ENCODE measurements around the gene DMRT1.
A peak's percentile ranks its signal among the peaks of the same experiment; 100 is the strongest.

DMRT1 gene

GRCh38 chr9:935348-935965 is 94.0 kb downstream of the DMRT1 start (continued):
- TF ChIP-seq TSHZ1 (tag by site-specific recombination; IDR thresholded peaks at IDR 0.05; ENCODE audit: borderline replicate concordance) (peak; percentile 82; the same call in 1 of the 2 replicates), ZNF148 (tag by site-specific recombination; IDR thresholded peaks at IDR 0.05; ENCODE audit: borderline replicate concordance) (no peak), PRDM6 (tag by site-specific recombination; IDR thresholded peaks at IDR 0.05) (peak; percentile 90), BCL11B (tag by site-specific recombination; IDR thresholded peaks at IDR 0.05; ENCODE audit: low read depth) (no peak), ZEB2 (tag by site-specific recombination; IDR thresholded peaks at IDR 0.05) (peak; percentile 69), PRDM1 (tag by site-specific recombination; IDR thresholded peaks at IDR 0.05) (0 out of 2 replicates have a peak, but pooled peaks have one; percentile 20), ZBTB8A (tag by site-specific recombination; IDR thresholded peaks at IDR 0.05) (0 out of 2 replicates have a peak, but pooled peaks have one; percentile 43), PRDM4 (tag by site-specific recombination; IDR thresholded peaks at IDR 0.05) (peak; percentile 77), ZNF558 (tag by site-specific recombination; IDR thresholded peaks at IDR 0.05) (peak; percentile 14; the same call in 1 of the 2 replicates), TRIM28 (IDR thresholded peaks at IDR 0.05; ENCODE audit: borderline replicate concordance, low read length) (peak; percentile 86), ZXDB (tag by site-specific recombination; IDR thresholded peaks at IDR 0.05) (peak; percentile 53; the same call in 1 of the 2 replicates), OSR2 (tag by site-specific recombination; IDR thresholded peaks at IDR 0.05) (peak; percentile 82), HIC1 (tag by site-specific recombination; IDR thresholded peaks at IDR 0.05) (0 out of 2 replicates have a peak, but pooled peaks have one; percentile 19), ZNF843 (tag by site-specific recombination; IDR thresholded peaks at IDR 0.05) (peak; percentile 73), REPIN1 (tag by site-specific recombination; IDR thresholded peaks at IDR 0.05; ENCODE audit: low read depth) (no peak), ZNF621 (tag by site-specific recombination; IDR thresholded peaks at IDR 0.05) (no peak), ZNF561 (tag by site-specific recombination; IDR thresholded peaks at IDR 0.05; ENCODE audit: borderline replicate concordance) (0 out of 2 replicates have a peak, but pooled peaks have one; percentile 36)

All from HEK293 (cell line).